OCI-LY7 (cell line): ENCODE data around the gene IFT43. TPM values are rescaled to one million over a fixed set of nuclear protein-coding genes. Genes with fewer than 3 reads are reported as not detected.

Experiments
- BruUV-seq: library from RNA; stranded (reverse); fragments of 400-500 nt; replicated peaks from 2 replicates; lab custom pipeline; 2021; lab: Mats Ljungman, UMichigan
- CTCF ChIA-PET: fragments of 300-600 bp; sonication (Branson Sonifier 250); formaldehyde crosslinking; loops from one replicate; lab custom pipeline; 2022; ENCODE audit warnings: antibody characterized with exemption; ENCODE audit not compliant: unreplicated experiment; lab: Charles Lee
- POLR2A ChIA-PET: fragments of 300-600 bp; sonication (Branson Sonifier 250); formaldehyde crosslinking; loops from one replicate; lab custom pipeline; 2022; ENCODE audit warnings: antibody characterized with exemption; lab: Charles Lee
- DNase-seq: peaks from one replicate; pipeline ENCODE4 v3.0.0-alpha.2; 2015; ENCODE audit warnings: low spot score
- H2AFZ ChIP-seq: fragments of 200-600 bp; sonication (generic), shearing (Covaris generic); 2 replicates; pipeline ENCODE4 v1.6.1; 2014; ENCODE audit warnings: mild to moderate bottlenecking, antibody characterized with exemption, low read length, moderate library complexity
- H3K27ac ChIP-seq: fragments of 200-600 bp; sonication (generic); 2 replicates; pipeline ENCODE4 v1.5.1; 2014; ENCODE audit warnings: mixed run types, low read depth, mild to moderate bottlenecking, moderate library complexity, low read length, inconsistent platforms; ENCODE audit not compliant: poor library complexity, severe bottlenecking
- H3K36me3 ChIP-seq: fragments of 200-600 bp; sonication (generic); 2 replicates; pipeline ENCODE4 v1.6.1; 2014; ENCODE audit warnings: mild to moderate bottlenecking, antibody characterized with exemption, low read length, moderate library complexity, mixed read lengths; ENCODE audit not compliant: insufficient read depth
- H3K4me1 ChIP-seq: fragments of 200-600 bp; sonication (generic); 2 replicates; pipeline ENCODE4 v1.5.1; 2014; ENCODE audit warnings: mild to moderate bottlenecking, low read length; ENCODE audit not compliant: insufficient read depth, poor library complexity, severe bottlenecking
- H3K4me2 ChIP-seq: fragments of 200-600 bp; sonication (generic); 2 replicates; pipeline ENCODE4 v1.6.1; 2014; ENCODE audit warnings: mild to moderate bottlenecking, low read length
- H3K4me3 ChIP-seq: fragments of 200-600 bp; sonication (generic); 2 replicates; pipeline ENCODE4 v1.5.1; 2014; ENCODE audit warnings: mild to moderate bottlenecking, low read depth, low read length; ENCODE audit not compliant: poor library complexity, severe bottlenecking
- H3K79me2 ChIP-seq: fragments of 200-600 bp; sonication (generic); 2 replicates; pipeline ENCODE4 v1.6.1; 2016; ENCODE audit warnings: low read depth, mild to moderate bottlenecking, low read length, moderate library complexity, mixed read lengths; ENCODE audit not compliant: insufficient read depth
- H3K9me2 ChIP-seq: fragments of 200-600 bp; sonication (generic); 2 replicates; pipeline ENCODE4 v1.6.1; 2016; ENCODE audit warnings: mild to moderate bottlenecking, low read length, mixed read lengths; ENCODE audit not compliant: insufficient read depth
- H3K9me3 ChIP-seq: fragments of 200-600 bp; sonication (generic); 2 replicates; pipeline ENCODE4 v1.6.1; 2014; ENCODE audit warnings: mild to moderate bottlenecking, mixed run types, low read length, mixed read lengths
- H4K20me1 ChIP-seq: fragments of 200-600 bp; sonication (generic); 2 replicates; pipeline ENCODE4 v1.6.1; 2014; ENCODE audit warnings: mild to moderate bottlenecking, antibody characterized with exemption, low read length, moderate library complexity, mixed read lengths; ENCODE audit not compliant: insufficient read depth
- EZH2phosphoT487 ChIP-seq: fragments of 200-600 bp; sonication (generic); IDR thresholded peaks from 2 replicates; pipeline ENCODE4 v1.6.1; 2018; ENCODE audit warnings: low read depth, borderline replicate concordance, mild to moderate bottlenecking, mixed run types, antibody characterized with exemption, low read length, moderate library complexity, mixed read lengths
- intact Hi-C: fragments of 100-400 bp; cut with micrococcal nuclease; formaldehyde crosslinking; loops from one replicate; pipeline ENCODE4 v1.10.0; 2022; ENCODE audit not compliant: unreplicated experiment
- total RNA-seq, 2 experiments: library from RNA; depleted of rRNA in 1 of 2; stranded (reverse); fragments of >200 nt in 1 of 2; shearing (Covaris generic) in 1 of 2; gene quantifications; 2 replicates each; pipeline ENCODE4 v1.2.3, GENCODE V29; 2014 to 2022
- TF ChIP-seq, protein P1 (sequence below): fragments of 200-600 bp; sonication (generic); conservative IDR thresholded peaks from 2 replicates; pipeline ENCODE4 v1.5.1; 2014; ENCODE audit warnings: mild to moderate bottlenecking, antibody characterized with exemption, low read length, moderate library complexity, mixed read lengths

The IFT43 gene
- total RNA-seq, 2 experiments from 2014 or later: 9.3 to 13.6 TPM

GRCh38 chr14:76085358-76085757, 99.8 kb downstream of the IFT43 start:
- TF ChIP-seq EZH2phosphoT487: no peak
- TF ChIP-seq, protein P1, sequence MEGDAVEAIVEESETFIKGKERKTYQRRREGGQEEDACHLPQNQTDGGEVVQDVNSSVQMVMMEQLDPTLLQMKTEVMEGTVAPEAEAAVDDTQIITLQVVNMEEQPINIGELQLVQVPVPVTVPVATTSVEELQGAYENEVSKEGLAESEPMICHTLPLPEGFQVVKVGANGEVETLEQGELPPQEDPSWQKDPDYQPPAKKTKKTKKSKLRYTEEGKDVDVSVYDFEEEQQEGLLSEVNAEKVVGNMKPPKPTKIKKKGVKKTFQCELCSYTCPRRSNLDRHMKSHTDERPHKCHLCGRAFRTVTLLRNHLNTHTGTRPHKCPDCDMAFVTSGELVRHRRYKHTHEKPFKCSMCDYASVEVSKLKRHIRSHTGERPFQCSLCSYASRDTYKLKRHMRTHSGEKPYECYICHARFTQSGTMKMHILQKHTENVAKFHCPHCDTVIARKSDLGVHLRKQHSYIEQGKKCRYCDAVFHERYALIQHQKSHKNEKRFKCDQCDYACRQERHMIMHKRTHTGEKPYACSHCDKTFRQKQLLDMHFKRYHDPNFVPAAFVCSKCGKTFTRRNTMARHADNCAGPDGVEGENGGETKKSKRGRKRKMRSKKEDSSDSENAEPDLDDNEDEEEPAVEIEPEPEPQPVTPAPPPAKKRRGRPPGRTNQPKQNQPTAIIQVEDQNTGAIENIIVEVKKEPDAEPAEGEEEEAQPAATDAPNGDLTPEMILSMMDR: no peak
- no peaks in the 10 kb centered on the region for H3K9me2 ChIP-seq
- H3K4me1 ChIP-seq: no peaks in the 10 kb centered on the region
- H3K79me2 ChIP-seq: no peaks in the 10 kb centered on the region
- H3K27ac ChIP-seq: no peak overlapping the region
- H3K4me2 ChIP-seq: no peak overlapping the region
- no peak overlapping the region for H3K4me3 ChIP-seq
- ChIA-PET POLR2A (no interaction called here), CTCF (no interaction called here)
- no peaks in the 10 kb centered on the region for H4K20me1 ChIP-seq
- no peak for DNase-seq
- H2AFZ ChIP-seq: no peak overlapping the region
- no peaks in the 10 kb centered on the region for H3K9me3 ChIP-seq
- intact Hi-C loops: no loop called here
- no peaks in the 10 kb centered on the region for H3K36me3 ChIP-seq
- no TSS peak for BruUV-seq

DNA sequence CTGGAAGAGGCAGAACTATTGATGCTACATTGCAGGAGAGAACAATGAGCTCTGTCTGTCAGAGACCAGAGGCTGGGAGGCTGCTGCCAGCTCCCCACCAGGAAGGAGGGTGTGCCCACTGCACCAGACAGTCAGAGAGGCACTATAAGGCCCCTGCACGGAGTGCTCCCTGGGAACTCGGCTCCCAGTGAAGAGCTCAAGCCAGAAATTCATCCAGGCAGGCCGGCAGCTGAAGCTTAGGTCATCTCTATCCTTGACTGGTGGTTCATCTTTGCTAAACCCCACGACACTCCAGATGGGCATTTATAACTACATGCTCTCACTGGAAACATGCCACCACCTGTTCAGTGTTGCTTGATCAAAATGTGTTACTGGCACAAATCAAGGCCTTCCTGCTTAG, 101.1 kb downstream of the IFT43 start:
- Histone ChIP-seq H3K9me2 (no peaks in the 10 kb centered on the region), H3K27ac (no peak overlapping the region), H3K4me3 (no peak overlapping the region), H3K79me2 (no peaks in the 10 kb centered on the region), H3K4me1 (no peaks in the 10 kb centered on the region), H4K20me1 (no peaks in the 10 kb centered on the region), H3K9me3 (no peaks in the 10 kb centered on the region), H3K36me3 (no peaks in the 10 kb centered on the region), H3K4me2 (no peak overlapping the region), H2AFZ (no peak overlapping the region)
- TF ChIP-seq EZH2phosphoT487: no peak
- TF ChIP-seq, protein P1: no peak
- ChIA-PET POLR2A (no interaction called here), CTCF (no interaction called here)
- BruUV-seq: no TSS peak
- intact Hi-C loops: no loop called here
- no peak for DNase-seq

DNA sequence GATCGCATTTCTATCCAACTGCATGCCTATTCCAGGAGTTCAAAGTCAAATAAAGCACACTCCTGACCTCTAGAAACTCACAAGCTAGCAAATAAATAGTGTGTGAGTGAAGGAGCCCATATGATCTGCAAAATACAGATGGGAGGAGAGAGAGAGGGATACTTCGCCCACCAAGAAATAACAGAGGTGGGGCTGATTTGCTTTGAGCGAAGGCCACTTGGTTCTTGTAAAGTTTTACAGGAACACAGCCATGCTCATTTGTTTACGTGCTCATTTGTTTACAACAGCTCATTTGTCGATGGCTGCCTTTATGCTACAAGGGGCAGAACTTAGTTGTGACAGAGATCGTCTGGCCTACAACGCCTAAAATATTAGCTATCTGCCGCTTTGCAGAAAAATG, 102.8 kb downstream of the IFT43 start:
- Histone ChIP-seq H3K4me2 (no peak overlapping the region), H3K9me2 (no peaks in the 10 kb centered on the region), H3K4me3 (no peak overlapping the region), H3K9me3 (no peaks in the 10 kb centered on the region), H3K79me2 (no peaks in the 10 kb centered on the region), H4K20me1 (no peaks in the 10 kb centered on the region), H3K4me1 (no peaks in the 10 kb centered on the region), H3K27ac (no peak overlapping the region), H2AFZ (no peak overlapping the region), H3K36me3 (no peaks in the 10 kb centered on the region)
- no TSS peak for BruUV-seq
- TF ChIP-seq EZH2phosphoT487: no peak
- TF ChIP-seq, protein P1: no peak
- ChIA-PET CTCF (no interaction called here), POLR2A (no interaction called here)
- intact Hi-C loops: no loop called here
- DNase-seq: no peak
